Stimulated activated CD4-positive, alpha-beta T cell treated with anti-CD3 and anti-CD28 coated beads, Interleukin-1b, Interleukin-23, amount 100 ng/mL, for 1 hour (primary cell): Measurements from ENCODE around the gene PALM.

Experiments
- DNase-seq, 2 donors: peaks; one replicate each; pipeline ENCODE4 v3.0.0-alpha.2; 2020; ENCODE audit warnings: low read depth in 2 of 2

PALM gene

DNA sequence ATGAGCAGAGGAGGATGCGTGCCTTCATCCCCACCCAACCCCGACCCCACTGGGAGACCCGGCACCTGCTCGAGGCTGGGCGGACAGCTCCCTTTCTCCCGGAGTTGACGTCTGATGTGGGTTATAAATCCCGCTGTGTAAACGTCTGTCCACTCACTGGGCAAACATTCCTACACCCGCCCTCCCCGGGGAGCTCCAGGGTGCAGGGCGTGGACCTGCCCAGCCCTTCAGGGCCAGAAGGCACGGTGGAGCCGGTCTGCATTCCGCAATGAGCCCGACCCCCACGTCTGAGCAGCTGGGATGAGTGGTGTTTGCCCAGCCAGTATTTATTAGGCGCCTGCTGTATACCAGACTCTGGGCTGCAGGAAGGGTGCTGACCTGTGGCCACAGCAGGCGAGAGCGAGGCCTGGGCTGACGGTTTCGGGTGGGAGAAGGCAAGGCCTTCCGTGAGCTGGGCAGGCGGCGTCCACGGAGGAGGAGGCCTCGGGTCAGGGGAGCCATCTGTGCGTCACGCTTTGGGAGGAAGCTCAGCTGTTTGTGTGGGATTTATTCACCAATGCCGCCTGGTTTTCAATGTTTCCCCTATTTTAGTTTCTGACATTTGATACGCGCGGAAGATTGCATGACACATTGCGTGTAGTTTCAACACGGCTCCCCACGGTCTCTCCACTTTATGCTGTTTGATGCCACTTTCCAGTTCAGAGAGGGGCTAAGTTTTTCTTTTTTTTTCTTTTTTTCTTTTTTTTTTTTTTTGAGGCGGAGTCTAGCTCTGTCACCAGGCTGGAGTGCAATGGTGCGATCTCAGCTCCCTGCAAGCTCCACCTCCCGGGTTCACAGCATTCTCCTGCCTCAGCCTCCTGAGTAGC, 44.1 kb downstream of the PALM start:
- no peak for DNase-seq

DNA sequence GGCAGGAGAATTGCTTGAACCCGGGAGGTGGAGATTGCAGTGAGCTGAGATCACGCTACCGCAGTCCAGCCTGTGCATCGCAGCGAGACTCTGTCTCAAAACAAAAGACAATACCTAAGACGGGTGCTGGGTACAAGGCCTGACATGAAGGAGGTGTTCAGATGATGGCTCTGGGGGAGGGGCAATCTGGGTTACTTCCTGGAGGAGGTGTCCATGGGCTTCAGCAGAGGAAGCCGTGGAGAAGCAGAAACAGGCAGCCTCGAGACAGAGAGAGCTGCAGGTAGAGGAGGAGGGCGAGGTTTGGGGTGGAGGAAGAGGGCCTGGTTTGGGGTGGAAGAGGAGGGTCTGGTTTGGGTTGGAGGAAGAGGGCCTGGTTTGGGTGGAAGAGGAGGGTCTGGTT, 45.8 kb downstream of the PALM start:
- no peak for DNase-seq

DNA sequence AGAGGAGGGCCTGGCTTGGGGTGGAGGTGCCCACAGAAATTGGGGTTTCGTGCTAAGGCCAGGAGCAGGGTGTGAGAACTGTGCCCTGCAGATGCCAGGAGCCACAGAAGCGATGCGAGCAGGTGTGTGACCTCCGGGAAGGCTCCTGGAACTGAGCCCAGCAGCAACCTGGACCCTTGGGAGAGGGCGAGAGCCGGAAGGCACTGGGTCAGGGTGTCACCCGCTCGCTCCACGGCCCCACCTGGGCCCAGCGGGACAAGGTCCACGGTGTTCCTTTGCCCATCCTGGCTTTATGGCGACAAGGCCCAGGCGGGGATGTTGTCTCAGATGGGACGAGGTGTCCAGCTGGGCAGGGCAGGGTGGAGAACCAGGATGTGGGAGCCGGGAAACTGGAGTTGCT, 46.3 kb downstream of the PALM start:
- DNase-seq = no peak

DNA sequence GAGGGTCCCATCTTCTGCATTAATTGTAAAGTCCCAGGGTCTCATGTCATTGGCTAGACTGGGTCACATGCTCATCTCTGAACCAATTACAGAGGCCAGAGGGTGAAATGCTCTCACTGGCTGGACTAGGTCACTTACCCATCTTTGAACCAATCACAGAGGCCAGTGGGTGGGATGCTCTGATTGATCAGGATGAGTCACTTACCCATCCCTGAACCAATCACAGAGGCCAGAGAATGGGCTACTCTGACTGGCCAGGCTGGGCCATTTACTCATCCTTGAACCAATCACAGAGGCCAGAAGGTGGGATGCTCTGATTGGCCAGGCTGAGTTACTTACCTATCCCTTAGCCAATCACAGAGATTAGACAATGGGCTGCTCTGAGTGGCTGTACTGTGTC, 47.5 kb downstream of the PALM start:
- DNase-seq = no peak

DNA sequence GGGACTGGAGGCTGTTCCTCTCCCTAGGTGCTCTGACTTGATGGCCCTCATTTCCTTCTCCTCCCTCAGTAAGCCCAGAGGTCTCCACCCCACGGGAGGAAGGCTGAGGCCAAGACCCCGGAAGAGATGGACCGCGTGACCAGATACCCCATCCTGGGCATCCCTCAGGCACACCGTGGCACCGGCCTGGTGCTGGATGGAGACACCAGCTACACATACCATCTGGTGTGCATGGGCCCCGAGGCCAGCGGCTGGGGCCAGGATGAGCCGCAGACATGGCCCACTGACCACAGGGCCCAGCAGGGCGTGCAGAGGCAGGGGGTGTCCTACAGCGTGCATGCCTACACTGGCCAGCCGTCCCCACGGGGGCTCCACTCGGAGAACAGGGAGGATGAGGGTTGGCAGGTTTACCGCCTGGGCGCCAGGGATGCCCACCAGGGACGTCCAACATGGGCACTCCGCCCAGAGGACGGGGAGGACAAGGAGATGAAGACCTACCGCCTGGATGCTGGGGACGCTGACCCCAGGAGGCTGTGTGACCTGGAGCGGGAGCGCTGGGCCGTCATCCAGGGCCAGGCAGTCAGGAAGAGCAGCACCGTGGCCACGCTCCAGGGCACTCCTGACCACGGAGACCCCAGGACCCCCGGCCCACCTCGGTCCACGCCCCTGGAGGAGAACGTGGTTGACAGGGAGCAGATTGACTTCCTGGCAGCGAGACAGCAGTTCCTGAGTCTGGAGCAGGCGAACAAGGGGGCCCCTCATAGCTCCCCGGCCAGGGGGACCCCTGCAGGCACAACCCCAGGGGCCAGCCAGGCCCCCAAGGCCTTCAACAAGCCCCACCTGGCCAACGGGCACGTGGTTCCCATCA, 48.3 kb downstream of the PALM start:
- DNase-seq = no peak

DNA sequence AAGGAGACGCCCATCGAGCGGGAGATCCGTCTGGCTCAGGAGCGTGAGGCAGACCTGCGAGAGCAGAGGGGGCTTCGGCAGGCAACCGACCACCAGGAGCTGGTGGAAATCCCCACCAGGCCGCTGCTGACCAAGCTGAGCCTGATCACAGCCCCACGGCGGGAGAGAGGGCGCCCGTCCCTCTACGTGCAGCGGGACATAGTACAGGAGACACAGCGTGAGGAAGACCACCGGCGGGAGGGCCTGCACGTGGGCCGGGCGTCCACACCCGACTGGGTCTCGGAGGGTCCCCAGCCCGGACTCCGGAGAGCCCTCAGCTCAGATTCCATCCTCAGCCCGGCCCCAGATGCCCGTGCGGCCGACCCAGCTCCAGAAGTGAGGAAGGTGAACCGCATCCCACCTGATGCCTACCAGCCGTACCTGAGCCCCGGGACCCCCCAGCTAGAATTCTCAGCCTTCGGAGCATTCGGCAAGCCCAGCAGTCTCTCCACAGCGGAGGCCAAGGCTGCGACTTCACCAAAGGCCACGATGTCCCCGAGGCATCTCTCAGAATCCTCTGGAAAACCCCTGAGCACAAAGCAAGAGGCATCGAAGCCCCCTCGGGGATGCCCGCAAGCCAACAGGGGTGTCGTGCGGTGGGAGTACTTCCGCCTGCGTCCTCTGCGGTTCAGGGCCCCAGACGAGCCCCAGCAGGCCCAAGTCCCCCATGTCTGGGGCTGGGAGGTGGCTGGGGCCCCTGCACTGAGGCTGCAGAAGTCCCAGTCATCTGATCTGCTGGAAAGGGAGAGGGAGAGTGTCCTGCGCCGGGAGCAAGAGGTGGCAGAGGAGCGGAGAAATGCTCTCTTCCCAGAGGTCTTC, 49.3 kb downstream of the PALM start:
- no peak for DNase-seq

- no peak for DNase-seq
Measured at GRCh38 chr19:763181-763580, 54.4 kb downstream of the PALM start.

DNA sequence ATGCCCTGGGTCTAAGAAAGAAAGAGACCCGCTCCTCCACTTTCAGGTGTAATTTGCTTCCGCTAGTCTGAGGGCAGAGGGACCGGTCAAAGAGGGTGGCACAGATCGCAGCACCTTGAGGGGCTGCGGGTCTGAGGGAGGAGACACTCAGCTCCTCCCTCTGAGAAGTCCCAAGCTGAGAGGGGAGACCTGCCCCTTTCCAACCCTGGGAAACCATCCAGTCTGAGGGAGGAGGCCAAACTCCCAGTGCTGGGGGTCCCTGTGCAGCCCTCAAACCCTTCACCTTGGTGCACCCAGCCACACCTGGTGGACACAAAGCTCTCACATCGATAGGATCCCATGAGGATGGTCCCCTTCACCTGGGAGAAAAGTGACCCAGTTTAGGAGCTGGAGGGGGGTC, 55.1 kb downstream of the PALM start:
- DNase-seq = no peak

DNA sequence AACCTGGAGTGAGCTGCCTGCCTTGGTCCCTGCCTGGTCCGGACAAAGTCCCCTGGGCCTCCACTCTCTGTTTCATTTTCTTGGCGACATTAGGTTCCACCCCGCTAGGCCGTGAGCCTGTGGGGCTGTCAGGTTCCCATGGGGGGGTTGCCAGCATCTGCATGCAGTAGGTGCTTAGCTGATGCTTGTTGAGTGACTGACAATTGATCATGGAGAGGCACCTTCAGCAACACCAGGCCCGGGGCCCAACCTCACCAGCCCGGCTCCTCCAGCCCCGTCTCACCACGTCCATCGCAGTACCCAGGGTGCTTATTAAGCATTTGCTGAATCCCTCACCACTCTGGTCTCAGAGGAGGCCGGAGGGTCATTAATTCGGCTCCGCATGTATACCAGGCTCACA, 55.6 kb downstream of the PALM start:
- DNase-seq = no peak

- DNase-seq = no peak
Measured at GRCh38 chr19:765179-765738, 56.5 kb downstream of the PALM start.

- no peak for DNase-seq
Measured at GRCh38 chr19:768424-768823, 59.7 kb downstream of the PALM start.

- DNase-seq = no peak
Measured at GRCh38 chr19:769616-770015, 60.9 kb downstream of the PALM start.

GRCh38 chr19:771332-771785, 62.6 kb downstream of the PALM start:
- no peak for DNase-seq

- DNase-seq = no peak
Measured at GRCh38 chr19:772063-772462, 63.3 kb downstream of the PALM start.

GRCh38 chr19:772730-773436, 64.1 kb downstream of the PALM start:
- no peak for DNase-seq

DNA sequence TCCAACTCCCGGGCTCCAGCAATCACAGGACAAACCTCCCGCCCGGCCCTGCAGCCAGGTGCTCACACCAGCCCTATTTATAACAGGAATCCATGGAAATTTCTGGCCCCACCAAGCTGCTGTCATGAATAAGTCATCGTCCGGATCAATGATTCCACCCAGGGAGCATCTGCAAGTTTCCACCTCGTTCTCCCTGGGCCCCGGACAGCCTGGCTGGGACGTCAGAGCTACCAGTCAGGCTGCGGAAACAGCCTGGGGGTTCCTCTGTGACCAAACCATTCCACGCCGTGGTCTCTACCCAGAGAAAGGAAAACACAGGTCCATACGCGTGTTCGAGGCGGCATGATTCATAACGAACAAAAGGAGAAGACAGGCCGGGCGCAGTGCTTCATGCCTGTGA, 67.8 kb downstream of the PALM start:
- DNase-seq = no peak

DNA sequence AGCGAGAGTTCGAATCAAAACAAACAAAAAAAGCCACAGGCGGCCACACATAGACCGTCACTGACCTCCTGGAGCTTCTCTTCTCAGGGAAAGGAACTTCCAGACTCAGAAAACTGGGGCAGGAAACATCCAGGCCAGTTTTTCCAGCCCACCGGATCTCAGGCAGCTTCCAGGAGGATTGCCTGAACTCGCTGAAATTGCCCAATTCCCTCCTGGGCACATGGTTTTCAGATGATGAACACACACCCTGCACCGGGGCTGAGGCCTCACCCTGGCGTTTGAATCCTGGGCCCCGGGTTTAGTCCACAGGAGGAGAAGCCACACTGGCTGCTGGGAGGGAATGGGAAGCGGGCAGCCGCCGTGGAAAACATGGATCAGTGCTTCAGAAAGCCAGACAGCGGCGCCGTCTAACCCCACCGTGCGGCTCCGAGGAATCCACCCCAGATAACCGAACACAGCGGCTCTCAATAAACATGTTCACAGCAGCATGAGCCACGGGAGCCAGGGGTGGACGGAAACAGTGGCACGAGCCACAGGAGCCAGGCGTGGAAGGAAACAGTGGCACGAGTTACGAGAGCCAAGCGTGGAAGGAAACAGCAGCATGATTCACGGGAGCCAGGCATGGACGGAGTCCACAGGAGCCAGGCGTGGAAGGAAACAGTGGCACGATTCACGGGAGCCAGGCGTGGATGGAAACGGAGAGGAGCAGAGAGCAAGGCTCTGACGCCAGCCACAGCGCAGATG, 70.3 kb downstream of the PALM start:
- DNase-seq = no peak

- DNase-seq = no peak
Measured at GRCh38 chr19:780935-781334, 72.2 kb downstream of the PALM start.

GRCh38 chr19:781800-782184, 73.1 kb downstream of the PALM start:
- no peak for DNase-seq

DNA sequence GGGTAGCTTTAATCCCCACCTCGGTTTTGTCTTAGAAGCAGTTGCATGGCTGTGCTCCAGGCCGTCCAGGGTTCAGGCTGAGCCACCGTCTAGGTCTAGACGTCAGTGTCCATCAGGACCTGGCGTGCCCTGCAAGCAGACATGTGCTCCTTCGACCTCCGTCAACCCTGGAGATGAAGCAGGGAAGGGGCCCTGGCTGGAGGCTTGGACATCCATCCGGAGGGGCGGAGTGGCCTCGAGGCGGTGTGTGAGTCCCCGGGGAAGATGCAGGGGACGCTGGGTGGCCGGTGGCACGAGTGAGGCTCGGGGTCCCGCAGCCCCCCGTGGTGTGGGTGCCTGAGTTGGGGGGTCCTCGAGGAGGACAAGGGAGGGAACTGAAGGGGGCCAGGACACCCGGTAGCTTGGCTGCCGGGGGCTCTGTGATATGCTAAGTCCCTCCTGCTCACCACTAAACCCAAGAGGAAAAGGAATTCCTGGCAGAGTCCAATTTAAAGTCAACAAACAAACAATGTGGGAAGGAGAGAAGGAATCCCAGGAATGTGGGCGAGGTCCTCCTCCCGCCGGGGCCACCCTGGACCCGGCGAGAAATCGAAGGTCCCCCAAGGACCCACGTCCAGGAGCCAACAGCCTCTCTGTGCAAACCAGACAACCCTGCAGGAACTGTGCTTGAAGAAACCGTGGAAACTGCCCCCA, 73.6 kb downstream of the PALM start:
- DNase-seq = no peak
